Right forelimb (tissue), 1 donor: Measurements from ENCODE around the gene STX2.
"Not testable (repeated sequence)": the region's sequence is repeated elsewhere in the genome, so short reads cannot be mapped to it uniquely, and the experiment has no call there.

Source experiments
- DNase-seq: peaks from one replicate; pipeline ENCODE4 v3.0.0-alpha.2; 2018

STX2 gene

DNA sequence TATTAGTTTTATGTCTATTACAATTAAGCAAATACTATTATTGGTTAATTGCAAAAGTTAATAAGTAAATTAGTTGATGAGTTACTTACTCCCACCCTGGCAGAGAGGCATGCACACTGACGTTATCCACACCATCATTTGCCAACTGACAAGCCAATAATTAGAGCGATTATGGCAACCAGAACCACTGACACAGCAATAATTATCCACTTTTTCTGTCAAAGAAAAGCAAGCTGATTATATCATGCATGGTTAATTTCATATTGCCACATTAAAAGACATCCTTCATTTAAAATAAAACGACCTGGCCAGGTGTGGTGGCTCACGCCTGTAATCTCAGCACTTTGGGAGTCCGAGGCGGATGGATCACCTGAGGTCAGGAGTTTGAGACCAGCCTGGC lies 43.1 kb downstream of the STX2 start:
- DNase-seq: no peak

DNA sequence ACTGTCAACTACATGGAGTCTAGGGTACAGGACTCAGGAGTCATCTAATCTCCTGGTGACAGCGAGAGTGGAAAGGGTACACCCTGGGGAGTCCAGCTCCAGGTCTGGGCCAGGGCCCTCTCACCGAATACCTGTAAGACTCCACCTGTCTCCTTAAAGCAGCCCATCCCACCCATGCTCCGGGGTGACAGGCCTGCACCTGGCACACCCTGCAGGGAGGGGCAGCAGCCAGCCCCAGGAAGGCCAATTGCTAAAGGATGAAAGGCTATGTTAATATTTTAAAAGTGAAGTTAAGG lies 45.5 kb downstream of the STX2 start:
- no peak for DNase-seq

DNA sequence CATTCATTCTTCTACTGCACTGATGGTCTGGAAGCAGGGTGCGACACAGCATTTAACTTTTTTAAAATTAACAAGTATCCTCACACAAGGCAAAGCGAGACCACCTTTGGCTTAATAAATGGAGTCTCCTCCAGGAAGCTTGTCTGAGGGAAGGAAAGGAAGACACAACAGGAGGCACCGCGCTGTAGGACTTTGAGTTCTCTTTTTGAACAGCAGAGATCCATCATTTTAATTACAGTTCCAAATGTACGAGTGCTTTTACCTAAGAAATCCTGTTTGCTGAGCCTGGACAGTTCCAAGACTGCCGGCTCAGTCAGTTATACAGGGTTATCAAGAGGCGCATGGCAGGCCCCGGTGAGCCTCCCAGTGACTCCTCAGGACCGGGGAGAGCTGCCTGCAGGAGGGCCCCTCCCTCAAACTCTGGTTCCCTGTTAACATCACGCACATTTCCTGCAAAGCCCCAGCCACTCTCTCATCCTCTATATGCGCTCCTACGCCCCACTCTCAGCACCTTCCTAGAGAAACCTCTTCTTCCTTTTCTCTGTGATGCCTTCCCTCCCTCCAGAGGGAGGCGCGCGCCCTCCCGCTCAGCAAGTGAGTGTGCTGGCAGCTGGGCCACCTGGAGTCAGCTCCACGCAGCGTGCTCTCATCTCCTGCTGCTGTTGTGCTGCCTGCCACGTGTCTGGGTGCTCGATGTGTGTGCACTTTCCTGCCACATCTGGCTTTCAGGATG lies 46.1 kb downstream of the STX2 start:
- no peak for DNase-seq

DNA sequence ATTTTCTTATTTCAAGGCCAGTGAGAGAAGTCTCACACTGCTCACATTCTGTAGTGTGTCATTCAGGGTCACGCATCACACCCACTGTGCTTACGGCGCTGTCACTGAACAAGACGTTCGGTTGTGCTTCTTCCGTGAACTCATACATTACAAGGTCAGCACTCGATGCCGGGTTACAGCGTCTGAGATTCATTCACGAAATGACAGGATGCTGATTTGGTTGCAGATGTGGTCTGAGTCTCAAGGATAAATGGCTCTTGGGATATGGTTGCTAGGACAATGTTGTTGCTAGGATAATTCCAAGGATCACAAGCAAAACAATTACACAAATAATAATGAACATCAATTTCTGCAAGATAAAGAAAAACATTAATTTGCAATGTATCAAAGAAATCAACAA lies 47.4 kb downstream of the STX2 start:
- no peak for DNase-seq

DNA sequence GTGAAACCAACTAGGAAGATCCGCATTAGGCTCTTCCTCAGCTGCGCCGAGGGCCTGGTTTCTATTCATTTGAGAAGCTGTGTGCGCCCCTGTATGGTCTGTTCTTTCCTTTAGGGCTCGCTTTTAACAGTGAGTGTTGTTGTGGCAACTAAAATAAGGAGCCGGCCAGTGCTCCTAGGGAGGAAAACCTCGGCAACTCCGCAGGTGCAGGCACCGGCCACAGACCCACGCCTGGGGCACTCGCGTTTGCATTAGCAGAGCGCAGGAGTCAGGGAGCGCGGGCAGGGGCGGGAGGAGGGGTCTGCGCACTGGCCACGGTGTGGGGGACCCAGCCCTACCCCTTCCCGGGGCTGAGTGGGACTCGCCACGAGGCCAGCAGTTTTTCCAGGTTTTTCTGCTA lies 50.5 kb downstream of the STX2 start:
- DNase-seq: no peak

DNA sequence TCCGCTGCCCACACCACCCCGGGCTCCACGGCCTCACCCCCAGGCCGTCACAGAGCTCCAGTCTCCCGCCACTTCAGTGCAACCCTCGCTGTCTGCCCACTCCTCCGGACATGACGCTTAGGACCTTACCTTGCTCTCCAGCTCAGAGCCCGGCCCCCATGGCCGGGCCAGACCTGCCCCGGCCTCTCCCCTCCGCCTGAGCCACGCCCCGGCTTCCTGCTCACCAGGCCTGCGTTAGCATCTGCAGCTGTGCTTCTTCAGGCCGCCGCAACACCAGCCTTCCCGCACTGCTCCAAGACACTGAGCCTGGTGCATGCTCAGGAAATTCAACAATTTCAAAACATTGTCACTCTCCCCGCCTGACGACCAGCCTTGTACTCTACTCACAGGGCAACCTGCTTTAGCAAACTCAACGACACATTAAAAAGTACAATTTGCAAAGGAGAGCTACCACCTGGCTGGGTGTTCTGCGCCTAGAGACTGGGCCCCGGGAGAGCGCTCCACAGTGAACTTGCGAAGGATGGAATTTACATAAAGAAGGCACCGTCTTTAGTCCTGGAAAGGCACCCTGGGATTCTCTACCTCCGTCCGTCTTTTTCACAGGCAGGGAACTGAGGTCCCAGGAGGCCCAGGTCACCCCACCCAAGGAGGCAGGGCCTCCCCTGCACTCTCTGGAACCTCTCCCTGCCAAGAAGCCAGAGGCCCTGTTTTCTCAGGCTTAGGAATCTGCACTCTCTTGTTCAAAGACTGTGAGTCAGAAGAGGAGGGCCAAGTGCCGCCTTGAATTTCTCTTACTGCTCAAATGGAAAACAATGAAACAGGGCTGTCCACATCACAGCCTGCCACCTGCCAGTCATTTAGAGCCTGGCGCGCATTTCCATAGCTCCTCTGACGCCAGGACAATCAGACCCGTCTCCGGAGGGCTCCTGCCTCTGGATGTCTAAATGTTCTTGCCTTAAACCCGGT lies 51.3 kb downstream of the STX2 start:
- DNase-seq: no peak

DNA sequence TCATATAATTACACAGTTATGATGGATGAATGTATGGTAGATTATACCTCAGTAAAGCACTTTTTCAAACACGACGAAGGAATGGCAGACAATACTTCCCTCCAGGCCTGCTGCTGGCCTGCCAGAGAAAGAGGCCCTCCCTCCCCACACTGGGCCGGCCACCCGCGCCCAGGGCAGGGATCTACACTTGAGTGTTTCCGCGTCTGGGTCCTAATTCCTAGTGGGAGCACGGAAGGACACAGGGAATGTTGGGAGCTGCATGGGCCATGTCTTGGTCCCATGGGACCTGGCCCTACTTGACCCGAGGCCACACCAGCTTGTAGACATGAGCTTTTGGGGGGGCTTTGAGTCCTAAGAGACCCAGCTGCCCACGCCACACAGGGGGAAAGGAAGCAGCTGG lies 52.0 kb downstream of the STX2 start:
- no peak for DNase-seq

DNA sequence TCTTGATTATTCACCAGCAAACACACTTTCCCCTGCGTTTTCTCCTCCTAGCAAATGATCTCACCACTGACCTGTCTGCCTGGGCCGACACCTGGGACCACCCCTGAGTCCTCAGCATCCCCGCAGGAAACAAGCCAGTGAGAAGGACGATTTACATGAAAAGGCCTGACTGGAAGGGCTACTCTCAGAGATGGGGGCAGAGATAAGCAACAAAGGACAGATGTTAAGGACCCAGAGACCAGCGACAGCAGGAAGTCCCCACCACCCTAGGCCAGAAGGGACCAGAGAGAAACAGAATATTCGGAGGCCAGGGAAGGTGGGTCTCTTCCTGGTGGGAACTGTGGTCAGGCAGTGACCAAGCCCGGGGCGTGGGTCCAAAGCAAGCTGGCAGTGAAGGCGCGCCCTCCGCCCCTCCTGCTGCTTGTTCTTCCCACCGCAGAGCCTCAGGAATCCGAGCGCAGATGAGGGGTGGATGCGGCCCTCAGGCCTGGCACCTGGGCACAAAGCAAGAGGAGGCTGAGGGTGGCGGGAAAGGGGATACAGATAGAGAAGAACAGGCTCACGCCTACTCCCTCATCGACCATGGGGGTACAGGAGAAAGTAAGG lies 55.8 kb downstream of the STX2 start:
- DNase-seq: no peak

DNA sequence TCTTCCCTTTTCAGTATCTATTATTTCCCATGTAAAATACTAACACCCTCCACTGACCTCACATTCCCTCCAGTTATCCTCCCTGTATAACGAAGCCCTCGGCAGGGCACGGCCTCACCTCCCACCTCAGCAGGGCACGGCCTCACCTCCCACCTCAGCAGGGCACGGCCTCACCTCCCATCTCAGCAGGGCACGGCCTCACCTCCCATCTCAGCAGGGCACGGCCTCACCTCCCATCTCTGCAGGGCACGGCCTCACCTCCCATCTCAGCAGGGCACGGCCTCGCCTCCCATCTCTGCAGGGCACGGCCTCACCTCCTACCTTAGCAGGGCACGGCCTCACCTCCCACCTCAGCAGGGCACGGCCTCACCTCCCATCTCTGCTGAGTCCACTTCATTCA lies 56.8 kb downstream of the STX2 start:
- DNase-seq: not testable (repeated sequence)

DNA sequence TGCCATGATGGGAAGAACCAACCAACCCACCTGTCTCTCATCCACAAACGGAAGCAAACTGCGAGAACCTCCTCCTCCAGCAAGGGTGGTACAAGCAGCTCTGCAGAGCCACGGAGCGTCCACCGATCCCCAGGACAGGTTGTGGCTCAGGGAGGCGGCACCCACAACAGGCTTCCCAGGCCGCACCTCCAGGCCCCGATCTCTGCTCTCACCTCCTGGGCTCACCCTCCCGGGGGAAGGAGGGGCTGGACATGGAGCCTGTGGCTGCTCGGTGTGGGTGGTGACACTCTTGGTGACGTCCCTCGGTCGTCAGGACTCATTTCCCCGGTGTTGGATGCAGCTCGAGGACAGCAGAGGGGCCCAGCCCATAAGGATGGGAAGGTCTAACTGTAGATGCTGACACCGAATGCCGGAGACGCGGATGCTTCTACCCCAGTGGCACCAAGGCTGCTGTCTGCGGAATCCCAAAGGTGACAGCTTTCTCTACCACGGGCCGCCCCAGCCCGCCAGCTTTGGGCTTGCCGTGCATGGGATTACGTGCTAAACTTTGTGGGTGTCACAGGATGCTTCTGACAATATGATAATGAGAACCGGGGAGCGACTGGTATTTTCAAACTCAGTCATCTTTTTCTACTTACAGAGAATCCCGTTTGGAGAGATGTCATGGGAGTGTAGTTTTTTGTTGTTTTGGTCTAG lies 58.0 kb downstream of the STX2 start:
- no peak for DNase-seq

DNA sequence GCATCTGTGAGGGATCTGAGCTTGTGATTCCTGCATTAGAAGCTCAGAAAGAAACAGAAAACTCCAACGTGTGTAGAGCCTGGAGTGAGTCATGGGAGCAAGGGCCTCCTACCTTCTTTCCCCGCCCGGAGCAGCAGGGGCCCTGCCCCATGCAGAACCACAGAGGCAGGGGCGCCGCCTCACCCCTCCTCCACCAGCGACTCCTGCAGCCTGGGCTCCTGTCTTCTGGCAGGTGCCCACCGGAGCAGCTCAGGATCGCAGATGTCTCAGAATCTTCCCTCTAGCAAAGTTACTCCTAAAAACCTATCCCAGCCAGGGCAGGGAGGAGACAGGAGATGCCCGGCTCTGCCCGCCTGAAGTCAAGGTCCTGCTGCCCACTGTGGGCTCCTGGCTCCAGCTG lies 58.7 kb downstream of the STX2 start:
- no peak for DNase-seq

DNA sequence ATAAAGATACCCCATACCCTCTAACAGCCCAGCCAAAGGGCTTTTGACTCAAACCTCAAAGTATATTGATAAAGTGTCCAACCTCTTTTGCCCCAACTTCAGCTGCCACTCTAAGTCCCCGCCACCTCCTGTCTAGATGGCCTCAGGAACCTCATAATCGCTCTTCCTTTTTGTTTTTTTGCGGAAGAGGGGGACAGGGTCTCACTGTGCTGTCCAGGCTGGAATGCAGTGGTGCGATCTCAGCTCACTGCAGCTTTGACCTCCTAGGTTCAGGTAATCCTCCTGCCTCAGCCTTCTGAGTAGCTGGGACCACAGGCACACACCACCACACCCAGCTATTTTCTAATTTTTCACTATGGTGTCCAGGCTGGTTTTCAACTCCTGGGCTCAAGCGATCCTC lies 60.3 kb downstream of the STX2 start:
- no peak for DNase-seq

DNA sequence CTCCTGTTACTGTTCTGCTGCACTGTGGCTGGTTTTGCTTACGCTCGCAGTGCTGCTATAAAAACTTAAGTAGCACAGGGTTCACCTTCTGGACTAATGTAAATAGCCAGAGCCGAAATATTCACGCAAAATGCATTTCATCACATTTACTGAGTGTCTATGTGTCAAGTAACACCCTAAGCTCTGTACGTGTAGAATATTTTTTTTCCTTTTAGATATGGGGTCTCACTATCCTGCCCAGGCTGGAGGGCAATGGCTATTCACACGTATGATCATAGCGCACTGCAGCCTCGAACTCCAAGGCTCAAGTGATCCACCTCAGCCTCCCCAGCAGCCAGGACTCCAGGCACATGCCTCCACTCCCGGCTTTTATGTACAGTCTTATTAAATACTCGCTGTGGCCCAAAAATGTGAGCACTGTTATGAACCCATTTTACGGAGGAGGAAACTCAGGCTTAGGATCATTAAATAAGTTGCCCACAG lies 62.2 kb downstream of the STX2 start:
- no peak for DNase-seq

DNA sequence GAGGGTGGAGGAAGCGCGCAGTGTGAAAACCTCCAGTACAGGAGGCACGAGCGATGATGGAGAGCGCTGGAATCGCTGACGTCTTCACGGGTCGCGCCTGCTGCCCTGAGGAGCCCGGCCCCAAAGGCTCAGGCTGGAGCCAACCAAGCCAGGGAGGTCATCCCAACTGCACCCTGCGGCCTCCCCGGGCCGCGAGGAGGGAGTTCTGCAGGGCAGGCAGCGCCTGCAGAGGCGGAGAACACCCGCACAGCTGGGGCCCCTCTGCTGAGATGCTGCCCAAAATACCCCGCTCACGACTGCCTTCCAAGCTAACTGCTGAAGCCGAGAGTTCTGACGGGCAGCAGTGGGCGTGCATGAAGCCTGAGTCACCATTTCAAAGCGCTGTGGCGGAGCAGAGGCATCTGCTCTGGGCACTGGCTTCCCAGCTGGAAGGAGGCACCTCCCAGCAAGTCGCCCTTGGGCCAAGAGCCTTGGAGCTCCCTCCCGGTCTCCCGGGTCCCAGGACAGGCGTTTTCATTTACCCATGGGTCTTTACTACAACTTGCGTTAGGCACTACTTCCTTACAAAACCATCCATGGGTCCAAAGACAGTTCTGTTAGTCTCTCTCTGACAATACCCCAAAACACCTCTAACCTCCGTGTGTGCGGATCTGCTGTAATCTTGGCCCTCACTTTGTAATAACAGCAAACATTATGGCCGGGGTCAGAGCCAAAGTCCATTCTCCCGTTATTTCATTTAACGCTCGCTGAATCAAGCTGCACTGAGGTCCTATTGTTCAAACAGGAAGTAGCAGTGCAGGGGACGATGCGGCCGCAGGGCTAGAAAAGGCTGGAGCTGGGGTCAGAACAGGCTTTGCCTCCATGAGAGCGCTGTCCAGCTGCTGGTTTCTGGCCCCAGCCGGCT lies 62.8 kb downstream of the STX2 start:
- peak; percentile 72 for DNase-seq

DNA sequence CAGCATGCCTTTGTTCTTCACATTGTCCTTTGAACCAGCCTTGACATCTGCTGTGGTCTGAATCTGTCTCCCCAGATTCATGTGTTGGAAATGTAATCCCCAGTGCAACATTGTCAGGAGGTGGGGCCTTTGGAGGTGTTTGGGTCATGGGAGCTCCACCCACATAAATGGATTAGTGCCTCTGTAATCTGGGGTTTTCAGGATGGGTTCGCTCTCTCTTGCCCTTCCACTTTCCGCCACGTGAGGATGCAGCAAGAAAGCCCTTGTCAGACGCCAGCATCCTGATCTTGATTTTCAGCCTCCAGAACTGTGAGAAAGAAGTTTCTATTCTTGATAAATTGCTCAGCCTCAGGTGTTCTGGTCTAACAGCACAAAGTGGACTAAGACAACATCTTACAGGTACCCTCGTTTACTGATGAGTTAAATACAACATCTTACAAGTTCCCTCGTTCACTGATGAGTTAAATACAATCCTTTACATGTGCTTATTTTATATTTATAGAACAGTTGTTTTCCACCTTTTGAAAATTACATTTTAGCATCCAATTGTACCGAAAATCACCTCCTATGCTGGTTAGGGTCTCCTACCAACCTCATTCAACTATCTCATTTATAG lies 68.5 kb downstream of the STX2 start:
- no peak for DNase-seq

DNA sequence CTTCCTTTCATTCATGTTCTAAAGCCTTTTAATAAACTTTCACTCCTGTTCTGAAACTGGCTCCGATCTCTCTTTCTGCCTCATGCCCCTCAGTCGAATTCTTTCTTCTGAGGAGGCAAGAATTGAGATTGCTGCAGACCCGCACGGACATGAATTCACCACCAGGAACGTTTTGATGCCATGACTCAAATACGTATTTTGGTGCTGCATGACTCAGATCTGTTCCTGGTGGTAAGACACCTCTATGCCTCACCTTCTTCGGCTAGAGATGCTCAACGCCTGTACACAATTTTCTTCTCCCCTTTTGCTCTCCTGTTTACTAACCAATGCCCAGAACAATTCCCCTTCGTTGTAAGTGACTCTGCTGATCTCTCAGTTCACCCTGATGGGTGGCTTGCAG lies 70.9 kb downstream of the STX2 start:
- no peak for DNase-seq

DNA sequence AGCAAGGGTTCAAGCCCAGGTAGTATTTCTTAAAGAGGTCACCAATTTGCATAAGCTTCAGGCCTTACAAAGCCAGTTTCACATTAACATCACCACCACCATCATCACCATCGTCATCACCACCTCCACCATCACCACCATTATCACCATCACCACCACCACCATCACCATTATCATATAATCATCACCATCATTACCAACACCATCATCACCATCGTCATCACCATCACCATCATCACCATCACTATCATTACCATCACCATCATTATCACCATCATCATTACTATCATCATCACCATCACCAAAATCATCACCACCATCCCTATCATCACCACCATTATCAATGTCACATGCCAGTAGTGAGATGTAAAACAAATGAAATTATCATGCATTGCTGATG lies 72.6 kb downstream of the STX2 start:
- DNase-seq: no peak

DNA sequence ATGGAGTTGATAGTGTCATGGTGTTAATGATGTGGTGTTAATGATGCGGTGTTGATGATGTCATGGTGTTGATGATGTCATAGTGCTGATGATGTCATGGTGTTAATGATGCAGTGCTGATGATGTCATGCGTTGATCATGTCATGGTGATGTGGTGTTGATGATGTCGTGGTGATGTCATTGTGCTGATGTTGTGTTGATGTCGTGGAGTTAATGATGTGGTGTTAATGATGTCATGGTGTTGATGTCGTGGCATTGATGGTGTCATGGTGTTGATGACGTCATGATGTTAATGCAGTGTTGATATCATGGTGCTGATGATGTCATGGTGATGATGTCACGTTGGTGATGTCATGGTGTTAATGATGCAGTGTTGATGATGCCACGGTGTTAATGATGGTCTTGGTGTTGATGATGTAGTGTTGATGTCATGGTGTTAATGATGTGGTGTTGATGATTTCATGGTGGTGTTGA lies 73.8 kb downstream of the STX2 start:
- no peak for DNase-seq

DNA sequence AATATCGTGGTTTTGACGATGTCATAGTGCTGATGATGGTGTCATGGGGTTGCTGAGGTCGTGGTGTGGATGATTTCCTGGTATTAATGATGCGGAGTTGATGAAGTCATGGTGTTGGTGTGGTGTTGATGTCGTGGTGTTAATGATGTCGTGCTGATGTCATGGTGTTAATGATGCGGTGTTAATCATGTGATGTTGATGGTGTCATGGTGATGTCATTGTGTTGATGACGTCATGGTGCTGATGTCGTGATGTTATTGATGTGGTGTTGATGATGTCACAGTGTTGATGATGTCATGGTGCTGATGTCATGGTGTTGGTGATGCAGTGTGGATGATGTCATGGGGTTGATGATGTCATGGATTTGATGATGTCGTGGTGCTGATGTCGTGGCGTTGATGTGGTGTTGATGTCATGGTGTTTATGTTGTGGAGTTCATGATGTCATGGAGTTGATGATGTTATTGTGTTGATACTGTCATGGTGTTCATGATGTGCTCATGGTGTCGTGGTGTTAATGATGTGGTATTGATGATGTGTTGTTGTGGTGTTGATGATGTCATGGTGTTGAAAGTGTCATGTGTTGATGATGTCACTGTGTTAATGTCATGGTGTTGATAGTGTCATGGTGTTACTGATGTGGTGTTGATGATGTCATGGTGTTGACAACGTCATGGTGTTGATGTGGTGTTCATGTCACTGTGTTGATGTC lies 74.4 kb downstream of the STX2 start:
- no peak for DNase-seq

DNA sequence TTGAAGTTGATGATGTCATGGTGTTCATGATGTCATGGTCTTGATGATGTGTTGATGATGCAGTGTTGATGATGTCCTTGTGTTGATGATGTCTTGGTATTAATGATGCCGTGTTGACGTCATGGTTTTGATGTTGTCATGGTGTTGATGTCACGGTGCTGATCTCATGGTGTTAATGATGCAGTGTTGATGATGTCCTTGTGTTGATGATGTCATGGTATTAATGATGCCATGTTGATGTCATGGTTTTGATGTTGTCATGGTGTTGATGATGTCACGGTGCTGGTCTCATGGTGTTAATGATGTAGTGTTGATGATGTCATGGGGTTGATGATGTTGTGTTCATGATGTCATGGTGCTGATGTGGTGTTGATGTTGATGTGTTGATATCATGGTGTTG lies 75.0 kb downstream of the STX2 start:
- no peak for DNase-seq

DNA sequence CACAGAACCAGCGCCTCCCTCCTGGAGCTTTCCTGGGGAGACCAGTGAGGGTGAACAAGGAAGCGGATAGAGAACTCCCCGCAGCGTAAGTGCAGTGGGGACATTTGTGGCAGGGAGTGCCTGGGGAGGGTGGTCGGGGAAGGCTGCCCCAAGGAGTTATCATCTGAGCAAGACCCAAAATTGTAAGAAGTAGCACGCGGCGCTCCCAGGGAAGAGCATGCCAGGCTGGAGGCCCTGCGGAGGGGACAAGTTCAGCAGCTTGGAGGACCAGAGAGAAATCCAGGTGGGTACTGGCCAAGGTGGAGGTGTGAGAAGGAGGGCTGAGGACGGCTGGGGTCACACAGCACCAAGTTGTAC lies 76.8 kb downstream of the STX2 start:
- DNase-seq: no peak
